PFSK-1 (cell line): Measurements from ENCODE around the gene TSGA10IP.

Experiments
- TF ChIP-seq, protein P1 (sequence below), 2 experiments: IDR thresholded peaks; 2 replicates each; pipeline versions ENCODE4 v1.6.1 to v1.8.0; 2011 to 2012; ENCODE audit warnings: low read depth in 2 of 2, low read length in 2 of 2, control low read depth in 1 of 2, inconsistent platforms in 1 of 2, mild to moderate bottlenecking in 1 of 2, moderate library complexity in 1 of 2; ENCODE audit not compliant: insufficient read depth in 1 of 2

TSGA10IP gene

DNA sequence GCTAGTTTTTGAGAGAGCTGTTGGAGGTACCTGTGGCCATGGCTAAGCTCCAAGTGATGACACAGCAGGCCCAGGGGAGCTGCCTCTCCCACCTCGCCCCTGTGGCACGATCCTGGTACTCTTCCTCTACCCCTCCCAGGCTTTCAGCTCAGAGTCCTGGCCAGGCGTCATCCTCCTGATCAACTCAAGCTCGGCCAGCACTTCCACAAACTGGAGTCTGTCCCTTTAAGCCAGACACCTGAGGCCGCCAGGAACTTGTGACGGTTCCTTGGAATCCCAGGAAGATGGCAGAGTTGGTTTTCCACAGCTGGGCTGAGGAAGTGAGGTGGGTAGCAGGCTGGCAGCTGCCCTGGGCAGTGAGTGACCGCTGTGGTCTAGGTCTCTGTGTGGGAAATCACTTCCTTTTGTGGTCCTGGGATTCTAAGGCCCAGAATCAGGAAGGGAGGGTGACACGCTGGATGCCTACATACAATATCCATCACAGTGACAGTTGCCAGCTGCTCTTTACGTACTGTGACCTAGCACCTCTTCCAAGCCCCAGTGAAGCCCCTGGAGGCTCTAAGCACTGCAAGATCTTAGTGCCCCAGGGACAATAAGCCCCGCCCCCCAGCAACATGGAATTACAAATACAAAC, 63.3 kb downstream of the TSGA10IP start:
- TF ChIP-seq, protein P1, sequence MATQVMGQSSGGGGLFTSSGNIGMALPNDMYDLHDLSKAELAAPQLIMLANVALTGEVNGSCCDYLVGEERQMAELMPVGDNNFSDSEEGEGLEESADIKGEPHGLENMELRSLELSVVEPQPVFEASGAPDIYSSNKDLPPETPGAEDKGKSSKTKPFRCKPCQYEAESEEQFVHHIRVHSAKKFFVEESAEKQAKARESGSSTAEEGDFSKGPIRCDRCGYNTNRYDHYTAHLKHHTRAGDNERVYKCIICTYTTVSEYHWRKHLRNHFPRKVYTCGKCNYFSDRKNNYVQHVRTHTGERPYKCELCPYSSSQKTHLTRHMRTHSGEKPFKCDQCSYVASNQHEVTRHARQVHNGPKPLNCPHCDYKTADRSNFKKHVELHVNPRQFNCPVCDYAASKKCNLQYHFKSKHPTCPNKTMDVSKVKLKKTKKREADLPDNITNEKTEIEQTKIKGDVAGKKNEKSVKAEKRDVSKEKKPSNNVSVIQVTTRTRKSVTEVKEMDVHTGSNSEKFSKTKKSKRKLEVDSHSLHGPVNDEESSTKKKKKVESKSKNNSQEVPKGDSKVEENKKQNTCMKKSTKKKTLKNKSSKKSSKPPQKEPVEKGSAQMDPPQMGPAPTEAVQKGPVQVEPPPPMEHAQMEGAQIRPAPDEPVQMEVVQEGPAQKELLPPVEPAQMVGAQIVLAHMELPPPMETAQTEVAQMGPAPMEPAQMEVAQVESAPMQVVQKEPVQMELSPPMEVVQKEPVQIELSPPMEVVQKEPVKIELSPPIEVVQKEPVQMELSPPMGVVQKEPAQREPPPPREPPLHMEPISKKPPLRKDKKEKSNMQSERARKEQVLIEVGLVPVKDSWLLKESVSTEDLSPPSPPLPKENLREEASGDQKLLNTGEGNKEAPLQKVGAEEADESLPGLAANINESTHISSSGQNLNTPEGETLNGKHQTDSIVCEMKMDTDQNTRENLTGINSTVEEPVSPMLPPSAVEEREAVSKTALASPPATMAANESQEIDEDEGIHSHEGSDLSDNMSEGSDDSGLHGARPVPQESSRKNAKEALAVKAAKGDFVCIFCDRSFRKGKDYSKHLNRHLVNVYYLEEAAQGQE (IDR thresholded peaks at IDR 0.05; ENCODE audit: insufficient read depth in 1 of 2, low read depth in 2 of 2, low read length in 2 of 2) = no peak
